Vagina (tissue), 2 donors: Measurements from ENCODE around the gene SRRM3.

Source experiments
- POLR2A ChIP-seq, 2 donors: fragments of 450-650 bp; IDR thresholded peaks; one replicate each; pipeline ENCODE4 v1.6.1; 2017; ENCODE audit warnings: antibody characterized with exemption in 2 of 2, mild to moderate bottlenecking in 2 of 2, moderate library complexity in 2 of 2
- POLR2AphosphoS5 ChIP-seq, 2 donors: sonication (generic); formaldehyde crosslinking; IDR thresholded peaks; one replicate each; pipeline ENCODE4 v1.9.0; 2017; ENCODE audit warnings: antibody characterized with exemption in 2 of 2, mild to moderate bottlenecking in 2 of 2, low read depth in 1 of 2; ENCODE audit not compliant: insufficient read depth in 1 of 2
- TF ChIP-seq, protein P1 (sequence below), 3 experiments: fragments of 450-650 bp in 2 of 3; fragments of 200-600 bp in 1 of 3; sonication (generic) in 1 of 3; IDR thresholded peaks; one replicate each; pipeline ENCODE4 v1.5.1; 2017 to 2019; ENCODE audit warnings: antibody characterized with exemption in 3 of 3, mild to moderate bottlenecking in 2 of 3, moderate library complexity in 2 of 3

GRCh38 chr7:76204147-76204546, 2.5 kb downstream of the SRRM3 start:
- TF ChIP-seq POLR2A (IDR thresholded peaks at IDR 0.05) (no peak), POLR2AphosphoS5 (IDR thresholded peaks at IDR 0.05; ENCODE audit: insufficient read depth in 1 of 2, low read depth in 1 of 2) (no peak)
- TF ChIP-seq, protein P1, sequence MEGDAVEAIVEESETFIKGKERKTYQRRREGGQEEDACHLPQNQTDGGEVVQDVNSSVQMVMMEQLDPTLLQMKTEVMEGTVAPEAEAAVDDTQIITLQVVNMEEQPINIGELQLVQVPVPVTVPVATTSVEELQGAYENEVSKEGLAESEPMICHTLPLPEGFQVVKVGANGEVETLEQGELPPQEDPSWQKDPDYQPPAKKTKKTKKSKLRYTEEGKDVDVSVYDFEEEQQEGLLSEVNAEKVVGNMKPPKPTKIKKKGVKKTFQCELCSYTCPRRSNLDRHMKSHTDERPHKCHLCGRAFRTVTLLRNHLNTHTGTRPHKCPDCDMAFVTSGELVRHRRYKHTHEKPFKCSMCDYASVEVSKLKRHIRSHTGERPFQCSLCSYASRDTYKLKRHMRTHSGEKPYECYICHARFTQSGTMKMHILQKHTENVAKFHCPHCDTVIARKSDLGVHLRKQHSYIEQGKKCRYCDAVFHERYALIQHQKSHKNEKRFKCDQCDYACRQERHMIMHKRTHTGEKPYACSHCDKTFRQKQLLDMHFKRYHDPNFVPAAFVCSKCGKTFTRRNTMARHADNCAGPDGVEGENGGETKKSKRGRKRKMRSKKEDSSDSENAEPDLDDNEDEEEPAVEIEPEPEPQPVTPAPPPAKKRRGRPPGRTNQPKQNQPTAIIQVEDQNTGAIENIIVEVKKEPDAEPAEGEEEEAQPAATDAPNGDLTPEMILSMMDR (IDR thresholded peaks at IDR 0.05) = no peak
